CD4-positive, alpha-beta T cell (primary cell): ENCODE results near the gene DRG1. TPM values are rescaled to one million over a fixed set of nuclear protein-coding genes. Genes with fewer than 3 reads are reported as not detected.

Experiments
- ATAC-seq: fragments of 200-7000 bp; cut with Tn5 transposase; one replicate; pipeline ENCODE4 v1.10.0; 2022; ENCODE audit warnings: mild to moderate bottlenecking; ENCODE audit not compliant: poor library complexity
- CTCF ChIA-PET: fragments of 350-600 bp; sonication (Branson Sonifier 250); formaldehyde crosslinking; loops from one replicate; lab custom pipeline; 2021; ENCODE audit warnings: antibody characterized with exemption, inconsistent platforms; lab: Charles Lee
- POLR2A ChIA-PET: fragments of 350-600 bp; sonication (Branson Sonifier 250); formaldehyde crosslinking; loops from one replicate; lab custom pipeline; 2021; ENCODE audit warnings: antibody characterized with exemption, inconsistent platforms; lab: Charles Lee
- DNase-seq, 14 experiments: peaks; one replicate each; pipeline ENCODE4 v3.0.0-alpha.2; 2013 to 2020; ENCODE audit warnings: mixed read lengths in 2 of 14
- H3K27ac ChIP-seq, 2 donors: one replicate each; pipeline versions ENCODE4 v1.5.1 to v1.7.0; 2013; ENCODE audit warnings: low read length in 2 of 2, low read depth in 1 of 2, mild to moderate bottlenecking in 1 of 2
- H3K27me3 ChIP-seq, 2 experiments: 1 replicate in 1 of 2; 2 replicates in 1 of 2; pipeline versions ENCODE4 v1.6.1 to v1.7.0; 2013; ENCODE audit warnings: low read length in 2 of 2, control low read depth in 1 of 2, mild to moderate bottlenecking in 1 of 2, moderate library complexity in 1 of 2; ENCODE audit not compliant: insufficient read depth in 2 of 2, control insufficient read depth in 1 of 2
- H3K36me3 ChIP-seq: one replicate; pipeline ENCODE4 v1.6.1; 2013; ENCODE audit warnings: low read length, control low read depth; ENCODE audit not compliant: insufficient read depth
- H3K4me1 ChIP-seq: one replicate; pipeline ENCODE4 v1.6.1; 2013; ENCODE audit warnings: low read length, control low read depth; ENCODE audit not compliant: insufficient read depth
- H3K4me3 ChIP-seq: one replicate; pipeline ENCODE4 v1.5.1; 2013; ENCODE audit warnings: mild to moderate bottlenecking, low read length, moderate library complexity
- H3K9me3 ChIP-seq, 2 experiments: 1 replicate in 1 of 2; 2 replicates in 1 of 2; pipeline versions ENCODE4 v1.6.1 to v1.7.0; 2013; ENCODE audit warnings: low read length in 2 of 2, mild to moderate bottlenecking in 2 of 2, control low read depth in 1 of 2, moderate library complexity in 1 of 2; ENCODE audit not compliant: control insufficient read depth in 1 of 2, insufficient read depth in 1 of 2
- H3K27ac Mint-ChIP-seq: one replicate; pipeline ENCODE4 v1.8.0; 2020; ENCODE audit warnings: mixed read lengths
- H3K27me3 Mint-ChIP-seq: one replicate; pipeline ENCODE4 v1.8.0; 2021; ENCODE audit warnings: mixed read lengths
- H3K36me3 Mint-ChIP-seq: one replicate; pipeline ENCODE4 v1.8.0; 2021; ENCODE audit warnings: low read depth, mixed read lengths
- H3K4me1 Mint-ChIP-seq: one replicate; pipeline ENCODE4 v1.8.0; 2021; ENCODE audit warnings: low read depth, mixed read lengths
- H3K4me3 Mint-ChIP-seq: one replicate; pipeline ENCODE4 v1.8.0; 2020; ENCODE audit warnings: mild to moderate bottlenecking, mixed read lengths
- H3K9me3 Mint-ChIP-seq: one replicate; pipeline ENCODE4 v1.8.0; 2020; ENCODE audit warnings: mixed read lengths
- intact Hi-C, 2 experiments: fragments of 100-400 bp; cut with DNase I in 1 of 2; cut with micrococcal nuclease in 1 of 2; formaldehyde crosslinking; loops; one replicate each; pipeline versions ENCODE4 v1.15.1 to v1.9.0; 2023 to 2025; cut with DNase I, micrococcal nuclease
- total RNA-seq, 174 experiments: library from RNA in 2 of 174; stranded (reverse) in 2 of 174; gene quantifications; one replicate each; pipeline ENCODE4 v1.2.3 and lab custom pipeline; 2021 to 2026
- TF ChIP-seq, protein P1 (sequence below): fragments of 200-600 bp; IDR thresholded peaks from one replicate; pipeline ENCODE4 v1.8.0; 2022; ENCODE audit warnings: antibody characterized with exemption, mild to moderate bottlenecking

The DRG1 gene
- total RNA-seq, 2 experiments from 2014 or later = 57.3 to 72.8 TPM

GRCh38 chr22:31461699-31462098, 62.3 kb downstream of the DRG1 start:
- TF ChIP-seq, protein P1, sequence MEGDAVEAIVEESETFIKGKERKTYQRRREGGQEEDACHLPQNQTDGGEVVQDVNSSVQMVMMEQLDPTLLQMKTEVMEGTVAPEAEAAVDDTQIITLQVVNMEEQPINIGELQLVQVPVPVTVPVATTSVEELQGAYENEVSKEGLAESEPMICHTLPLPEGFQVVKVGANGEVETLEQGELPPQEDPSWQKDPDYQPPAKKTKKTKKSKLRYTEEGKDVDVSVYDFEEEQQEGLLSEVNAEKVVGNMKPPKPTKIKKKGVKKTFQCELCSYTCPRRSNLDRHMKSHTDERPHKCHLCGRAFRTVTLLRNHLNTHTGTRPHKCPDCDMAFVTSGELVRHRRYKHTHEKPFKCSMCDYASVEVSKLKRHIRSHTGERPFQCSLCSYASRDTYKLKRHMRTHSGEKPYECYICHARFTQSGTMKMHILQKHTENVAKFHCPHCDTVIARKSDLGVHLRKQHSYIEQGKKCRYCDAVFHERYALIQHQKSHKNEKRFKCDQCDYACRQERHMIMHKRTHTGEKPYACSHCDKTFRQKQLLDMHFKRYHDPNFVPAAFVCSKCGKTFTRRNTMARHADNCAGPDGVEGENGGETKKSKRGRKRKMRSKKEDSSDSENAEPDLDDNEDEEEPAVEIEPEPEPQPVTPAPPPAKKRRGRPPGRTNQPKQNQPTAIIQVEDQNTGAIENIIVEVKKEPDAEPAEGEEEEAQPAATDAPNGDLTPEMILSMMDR = no peak
- no peak for DNase-seq
- H3K27ac ChIP-seq = no peak overlapping the region
- Mint-ChIP-seq H3K9me3 (no peaks in the 10 kb centered on the region), H3K27ac (no peak overlapping the region), H3K36me3 (peaks cover 90% of the 10 kb centered on the region), H3K27me3 (no peaks in the 10 kb centered on the region), H3K4me1 (no peaks in the 10 kb centered on the region), H3K4me3 (no peak overlapping the region)
- no peak for ATAC-seq
- intact Hi-C loops = no loop called here
- ChIA-PET POLR2A (no interaction called here), CTCF (no interaction called here)
- H3K9me3 ChIP-seq = no peaks in the 10 kb centered on the region
- no peak overlapping the region for H3K4me3 ChIP-seq
- no peaks in the 10 kb centered on the region for H3K4me1 ChIP-seq
- H3K27me3 ChIP-seq = no peaks in the 10 kb centered on the region
- H3K36me3 ChIP-seq = peaks cover 58% of the 10 kb centered on the region

- ChIA-PET CTCF (interaction anchor here (0.7 kb wide), 1 partner anchor 187 kb away, joined by 3 read pairs; no protein-coding TSS in a partner anchor), POLR2A (no interaction called here)
- Mint-ChIP-seq H3K4me1 (no peaks in the 10 kb centered on the region), H3K9me3 (no peaks in the 10 kb centered on the region), H3K36me3 (peaks cover 84% of the 10 kb centered on the region), H3K27ac (no peak overlapping the region), H3K4me3 (no peak overlapping the region), H3K27me3 (no peaks in the 10 kb centered on the region)
- H3K4me3 ChIP-seq = no peak overlapping the region
- DNase-seq (no peak), ATAC-seq (no peak)
- intact Hi-C loops = no loop called here
- no peaks in the 10 kb centered on the region for H3K4me1 ChIP-seq
- peaks cover 44% of the 10 kb centered on the region for H3K36me3 ChIP-seq
- H3K9me3 ChIP-seq = no peaks in the 10 kb centered on the region
- no peaks in the 10 kb centered on the region for H3K27me3 ChIP-seq
- TF ChIP-seq, protein P1 = no peak
- no peak overlapping the region for H3K27ac ChIP-seq
Measured at GRCh38 chr22:31465307-31465706, 65.9 kb downstream of the DRG1 start.

- Mint-ChIP-seq H3K27ac (no peak overlapping the region), H3K36me3 (peaks cover 64% of the 10 kb centered on the region), H3K4me3 (no peak overlapping the region), H3K4me1 (peaks cover 30% of the 10 kb centered on the region), H3K27me3 (no peaks in the 10 kb centered on the region), H3K9me3 (no peaks in the 10 kb centered on the region)
- Histone ChIP-seq H3K9me3 (no peaks in the 10 kb centered on the region), H3K27ac (no peak overlapping the region), H3K36me3 (peaks cover 29% of the 10 kb centered on the region), H3K4me1 (no peaks in the 10 kb centered on the region), H3K27me3 (no peaks in the 10 kb centered on the region), H3K4me3 (no peak overlapping the region)
- CTCF ChIA-PET = no interaction called here
- intact Hi-C loops = no loop called here
- TF ChIP-seq, protein P1 = no peak
- POLR2A ChIA-PET = no interaction called here
- no peak for DNase-seq
- no peak for ATAC-seq
Measured at GRCh38 chr22:31474743-31475142, 75.3 kb downstream of the DRG1 start.
